ENCODE results near the gene REEP1. TPM values are rescaled to one million over a fixed set of nuclear protein-coding genes. Genes with fewer than 3 reads are reported as not detected.

Gene REEP1
- total and polyA plus RNA-seq, 3 donors from 2014 or later, result 112 to 342 (median 241) TPM

GRCh38 chr2:86213056-86213455 lies 124.4 kb downstream of the REEP1 start:
- WGBS, 2 donors, result 39 to 50% methylated on average over 1 of the region's 1 CpG
- Histone ChIP-seq H3K27ac (no peak overlapping the region), H3K27me3 (no peaks in the 10 kb centered on the region), H3K9me3 (no peaks in the 10 kb centered on the region), H3K36me3 (ENCODE audit: low read depth, missing control alignments) (no peaks in the 10 kb centered on the region), H3K4me1 (no peaks in the 10 kb centered on the region), H3K4me3 (no peak overlapping the region)
- intact Hi-C loops (cut with DNase I; ENCODE audit: low total_unique reads), result no loop called here
- TF ChIP-seq POLR2A (IDR thresholded peaks at IDR 0.05), result no peak
- no peak for TF ChIP-seq CTCF (IDR thresholded peaks at IDR 0.05)
- no peak for DNase-seq

GRCh38 chr2:86211796-86212188 lies 125.6 kb downstream of the REEP1 start:
- Histone ChIP-seq H3K4me3 (no peak overlapping the region), H3K27ac (no peak overlapping the region), H3K27me3 (no peaks in the 10 kb centered on the region), H3K9me3 (no peaks in the 10 kb centered on the region), H3K36me3 (ENCODE audit: low read depth, missing control alignments) (no peaks in the 10 kb centered on the region), H3K4me1 (no peaks in the 10 kb centered on the region)
- no peak for DNase-seq
- WGBS, 2 donors, result 75 to 78% methylated on average over 2 of the region's 2 CpGs
- intact Hi-C loops (cut with DNase I; ENCODE audit: low total_unique reads), result no loop called here
- TF ChIP-seq POLR2A (IDR thresholded peaks at IDR 0.05) (no peak), CTCF (IDR thresholded peaks at IDR 0.05) (no peak)

GRCh38 chr2:86211033-86211795 lies 126.2 kb downstream of the REEP1 start:
- DNase-seq, result peak; percentile 7
- Histone ChIP-seq H3K4me3 (no peak overlapping the region), H3K27ac (no peak overlapping the region), H3K27me3 (no peaks in the 10 kb centered on the region), H3K36me3 (ENCODE audit: low read depth, missing control alignments) (no peaks in the 10 kb centered on the region), H3K4me1 (no peaks in the 10 kb centered on the region), H3K9me3 (no peaks in the 10 kb centered on the region)
- no peak for TF ChIP-seq CTCF (IDR thresholded peaks at IDR 0.05)
- 96 to 100% methylated on average over 2 of the region's 2 CpGs for WGBS, 2 donors
- intact Hi-C loops (cut with DNase I; ENCODE audit: low total_unique reads), result no loop called here

DNA sequence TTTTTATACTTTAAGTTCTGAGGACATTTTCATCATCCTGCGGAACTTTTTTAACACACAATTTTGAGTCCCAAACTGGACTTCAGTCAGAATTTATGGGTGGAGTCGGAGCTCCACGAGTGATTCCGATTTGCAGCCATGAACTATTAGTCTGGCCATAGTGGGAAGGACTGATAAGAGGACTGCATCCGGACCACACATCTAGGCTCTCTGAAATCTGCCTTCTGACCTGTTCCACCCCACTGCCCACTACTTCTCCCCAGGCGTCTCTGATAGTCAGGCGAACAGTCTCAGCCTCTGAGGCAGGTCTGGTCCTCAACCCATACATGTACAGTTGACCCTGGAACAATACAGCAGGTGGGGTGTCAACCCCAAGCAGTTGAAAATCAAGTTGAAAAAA lies 133.0 kb downstream of the REEP1 start:
- Histone ChIP-seq H3K4me1 (no peaks in the 10 kb centered on the region), H3K4me3 (no peak overlapping the region), H3K36me3 (ENCODE audit: low read depth, missing control alignments) (no peaks in the 10 kb centered on the region), H3K27me3 (no peaks in the 10 kb centered on the region), H3K27ac (no peak overlapping the region), H3K9me3 (no peaks in the 10 kb centered on the region)
- no peak for TF ChIP-seq CTCF (IDR thresholded peaks at IDR 0.05)
- no peak for TF ChIP-seq POLR2A (IDR thresholded peaks at IDR 0.05)
- intact Hi-C loops (cut with DNase I; ENCODE audit: low total_unique reads), result no loop called here
- WGBS, 2 donors, result 59 to 62% methylated on average over 7 of the region's 7 CpGs
- DNase-seq, result no peak

DNA sequence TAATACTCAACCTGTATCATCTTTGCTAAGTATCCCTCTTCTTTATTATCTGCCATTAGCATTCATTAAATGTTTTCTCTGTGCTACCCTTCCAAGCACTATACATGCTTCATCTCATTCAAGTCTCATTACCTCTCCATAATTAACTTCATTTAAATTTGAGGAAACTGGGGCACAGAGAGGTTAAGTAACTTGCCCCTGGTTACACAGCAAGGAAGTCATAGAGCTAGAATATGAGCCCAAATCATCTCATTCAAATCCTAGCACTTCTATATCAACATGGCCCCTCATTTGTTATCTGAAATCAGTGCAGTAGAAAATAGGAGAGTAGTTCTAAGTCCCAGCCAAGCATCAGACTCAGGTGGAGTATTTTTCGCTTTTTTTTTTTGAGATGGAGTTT lies 133.8 kb downstream of the REEP1 start:
- no peak for DNase-seq
- TF ChIP-seq POLR2A (IDR thresholded peaks at IDR 0.05) (no peak), CTCF (IDR thresholded peaks at IDR 0.05) (no peak)
- no peaks in the 10 kb centered on the region for H3K27me3 ChIP-seq
- no peaks in the 10 kb centered on the region for H3K4me1 ChIP-seq
- no peak overlapping the region for H3K4me3 ChIP-seq
- H3K9me3 ChIP-seq, result no peaks in the 10 kb centered on the region
- H3K36me3 ChIP-seq (ENCODE audit: low read depth, missing control alignments), result no peaks in the 10 kb centered on the region
- intact Hi-C loops (cut with DNase I; ENCODE audit: low total_unique reads), result no loop called here
- no peak overlapping the region for H3K27ac ChIP-seq
- WGBS, 2 donors, result 92 to 93% methylated on average over 1 of the region's 1 CpG

Data from testis (tissue), 3 donors.